CD4-positive, CD25-positive, alpha-beta regulatory T cell (primary cell): ENCODE measurements around the gene HDAC4. TPM values are rescaled to one million over a fixed set of nuclear protein-coding genes. Genes with fewer than 3 reads are reported as not detected.

Experiments used
- ATAC-seq, 2 donors: fragments of 150-1000 bp; cut with Tn5 transposase; one replicate each; pipeline ENCODE4 v1.10.0; 2021; ENCODE audit warnings: low read depth in 2 of 2, moderate number of reproducible peaks in 2 of 2, moderate library complexity in 1 of 2
- DNase-seq, 3 donors: peaks; one replicate each; pipeline versions ENCODE4 v3.0.0 to v3.0.0-alpha.2; 2012 to 2022; ENCODE audit warnings: mixed read lengths in 1 of 3
- H3K27ac ChIP-seq: one replicate; pipeline ENCODE4 v1.7.0; 2013; ENCODE audit warnings: mild to moderate bottlenecking, low read length; ENCODE audit not compliant: insufficient read depth, poor library complexity, severe bottlenecking
- H3K27me3 ChIP-seq: one replicate; pipeline ENCODE4 v1.7.0; 2013; ENCODE audit warnings: low read length; ENCODE audit not compliant: control insufficient read depth, insufficient read depth
- H3K36me3 ChIP-seq: one replicate; pipeline ENCODE4 v1.7.0; 2013; ENCODE audit warnings: mild to moderate bottlenecking, low read length, moderate library complexity; ENCODE audit not compliant: control insufficient read depth, insufficient read depth
- H3K4me1 ChIP-seq: 2 replicates; pipeline ENCODE4 v1.7.0; 2013; ENCODE audit warnings: mild to moderate bottlenecking, low read length; ENCODE audit not compliant: insufficient read depth, control insufficient read depth, poor library complexity, severe bottlenecking
- H3K4me3 ChIP-seq: one replicate; pipeline ENCODE4 v1.7.0; 2013; ENCODE audit warnings: low read depth, mild to moderate bottlenecking, low read length, moderate library complexity
- H3K9me3 ChIP-seq, 2 experiments: 1 replicate in 1 of 2; 2 replicates in 1 of 2; pipeline ENCODE4 v1.7.0; 2013; ENCODE audit warnings: low read length in 2 of 2, mild to moderate bottlenecking in 1 of 2, moderate library complexity in 1 of 2; ENCODE audit not compliant: control insufficient read depth in 2 of 2
- H3K27ac Mint-ChIP-seq, 3 donors: one replicate each; pipeline ENCODE4 v1.8.0; 2020 to 2022; ENCODE audit warnings: mild to moderate bottlenecking in 3 of 3, mixed read lengths in 3 of 3, moderate library complexity in 2 of 3
- H3K27me3 Mint-ChIP-seq: one replicate; pipeline ENCODE4 v1.8.0; 2022; ENCODE audit warnings: mild to moderate bottlenecking, mixed read lengths
- H3K36me3 Mint-ChIP-seq: one replicate; pipeline ENCODE4 v1.8.0; 2020; ENCODE audit warnings: mixed read lengths
- H3K4me1 Mint-ChIP-seq, 4 donors: one replicate each; pipeline ENCODE4 v1.8.0; 2020 to 2022; ENCODE audit warnings: mixed read lengths in 4 of 4, mild to moderate bottlenecking in 1 of 4
- H3K4me3 Mint-ChIP-seq, 4 donors: one replicate each; pipeline ENCODE4 v1.8.0; 2020 to 2022; ENCODE audit warnings: mild to moderate bottlenecking in 4 of 4, mixed read lengths in 4 of 4, moderate library complexity in 3 of 4
- H3K9me3 Mint-ChIP-seq, 7 donors: one replicate each; pipeline ENCODE4 v1.8.0; 2020 to 2022; ENCODE audit warnings: mixed read lengths in 7 of 7, mild to moderate bottlenecking in 3 of 7, moderate library complexity in 2 of 7
- polyA plus RNA-seq, 4 donors: library from polyadenylated mRNA; unstranded; fragments of 300-500 nt; fragmentation: Illumina TruSeq; gene quantifications; one replicate each; pipeline ENCODE4 v1.2.3, GENCODE V29; 2021
- total RNA-seq: library from RNA; stranded (reverse); gene quantifications from one replicate; pipeline ENCODE4 v1.2.3, GENCODE V29; 2022

HDAC4 gene
- total and polyA plus RNA-seq, 5 donors from 2014 or later = 6.5 to 118 (median 8.6) TPM

GRCh38 chr2:239365782-239366435 is 34.9 kb downstream of the HDAC4 start:
- Histone ChIP-seq H3K4me3 (no peak overlapping the region), H3K27ac (no peak overlapping the region), H3K27me3 (no peaks in the 10 kb centered on the region), H3K36me3 (no peaks in the 10 kb centered on the region), H3K9me3 (no peaks in the 10 kb centered on the region), H3K4me1 (peaks cover 31% of the 10 kb centered on the region)
- Mint-ChIP-seq H3K36me3 (peaks cover 10% of the 10 kb centered on the region), H3K9me3 (no peaks in the 10 kb centered on the region), H3K4me1 (peaks cover 18 to 37% (median 27%) of the 10 kb centered on the region in 4 donors), H3K27me3 (no peaks in the 10 kb centered on the region), H3K27ac (peak overlapping the region in 2 of 3 donors; percentile 36 to 90), H3K4me3 (peak overlapping the region in 1 of 4 donors; percentile 21)
- no peak for ATAC-seq
- DNase-seq = no peak

GRCh38 chr2:239365071-239365781 is 35.6 kb downstream of the HDAC4 start:
- peaks cover 18 to 38% (median 28%) of the 10 kb centered on the region in 4 donors for H3K4me1 Mint-ChIP-seq
- H3K27me3 ChIP-seq = no peaks in the 10 kb centered on the region
- H3K27me3 Mint-ChIP-seq = no peaks in the 10 kb centered on the region
- ATAC-seq (no peak), DNase-seq (no peak)
- peak overlapping the region in 2 of 3 donors; percentile 51 to 70 for H3K27ac Mint-ChIP-seq
- H3K27ac ChIP-seq = no peak overlapping the region
- peaks cover 25% of the 10 kb centered on the region for H3K4me1 ChIP-seq
- peak overlapping the region in 1 of 4 donors; percentile 21 for H3K4me3 Mint-ChIP-seq
- H3K4me3 ChIP-seq = no peak overlapping the region
- H3K36me3 ChIP-seq = no peaks in the 10 kb centered on the region
- no peaks in the 10 kb centered on the region for H3K9me3 Mint-ChIP-seq
- no peaks in the 10 kb centered on the region for H3K9me3 ChIP-seq
- H3K36me3 Mint-ChIP-seq = peaks cover 10% of the 10 kb centered on the region

GRCh38 chr2:239363946-239364637 is 36.7 kb downstream of the HDAC4 start:
- Mint-ChIP-seq H3K4me3 (peak overlapping the region in 3 of 4 donors; percentile 4 to 73 (median 69)), H3K27me3 (no peaks in the 10 kb centered on the region), H3K9me3 (no peaks in the 10 kb centered on the region), H3K4me1 (peaks cover 11 to 34% (median 21%) of the 10 kb centered on the region in 4 donors), H3K27ac (peak overlapping the region; percentile 45 to 81 (median 70)), H3K36me3 (peaks cover 4% of the 10 kb centered on the region)
- Histone ChIP-seq H3K4me1 (peaks cover 15% of the 10 kb centered on the region), H3K36me3 (no peaks in the 10 kb centered on the region), H3K27ac (peak overlapping the region; percentile 65), H3K4me3 (peak overlapping the region; percentile 66), H3K9me3 (no peaks in the 10 kb centered on the region), H3K27me3 (no peaks in the 10 kb centered on the region)
- peak; percentile 75 to 83 for ATAC-seq
- peak; percentile 28 to 78 (median 74) for DNase-seq

GRCh38 chr2:239362507-239362906 is 38.3 kb downstream of the HDAC4 start:
- Histone ChIP-seq H3K4me3 (no peak overlapping the region), H3K4me1 (peaks cover 12% of the 10 kb centered on the region), H3K9me3 (no peaks in the 10 kb centered on the region), H3K27ac (no peak overlapping the region), H3K36me3 (no peaks in the 10 kb centered on the region), H3K27me3 (no peaks in the 10 kb centered on the region)
- ATAC-seq (no peak), DNase-seq (no peak)
- Mint-ChIP-seq H3K4me1 (peaks cover 12 to 37% (median 28%) of the 10 kb centered on the region in 4 donors), H3K4me3 (no peak overlapping the region), H3K27ac (peak overlapping the region in 2 of 3 donors; percentile 22 to 70), H3K27me3 (no peaks in the 10 kb centered on the region), H3K9me3 (no peaks in the 10 kb centered on the region), H3K36me3 (peaks cover 12% of the 10 kb centered on the region)

GRCh38 chr2:239361311-239361642 is 39.5 kb downstream of the HDAC4 start:
- no peak overlapping the region for H3K27ac ChIP-seq
- H3K27ac Mint-ChIP-seq = no peak overlapping the region
- H3K4me3 Mint-ChIP-seq = no peak overlapping the region
- DNase-seq (no peak), ATAC-seq (no peak)
- no peaks in the 10 kb centered on the region for H3K9me3 ChIP-seq
- H3K4me1 ChIP-seq = peaks cover 12% of the 10 kb centered on the region
- no peaks in the 10 kb centered on the region for H3K27me3 ChIP-seq
- no peaks in the 10 kb centered on the region for H3K9me3 Mint-ChIP-seq
- no peak overlapping the region for H3K4me3 ChIP-seq
- H3K4me1 Mint-ChIP-seq = peaks cover 12 to 38% (median 28%) of the 10 kb centered on the region in 4 donors
- no peaks in the 10 kb centered on the region for H3K36me3 ChIP-seq
- H3K36me3 Mint-ChIP-seq = peaks cover 11% of the 10 kb centered on the region
- no peaks in the 10 kb centered on the region for H3K27me3 Mint-ChIP-seq

GRCh38 chr2:239360421-239361310 is 40.2 kb downstream of the HDAC4 start:
- H3K36me3 Mint-ChIP-seq = peaks cover 13% of the 10 kb centered on the region
- H3K4me3 Mint-ChIP-seq = peak overlapping the region in 1 of 4 donors; percentile 0
- H3K36me3 ChIP-seq = no peaks in the 10 kb centered on the region
- ATAC-seq = no peak
- H3K27me3 Mint-ChIP-seq = no peaks in the 10 kb centered on the region
- H3K4me3 ChIP-seq = no peak overlapping the region
- peak overlapping the region in 2 of 3 donors; percentile 31 to 40 for H3K27ac Mint-ChIP-seq
- H3K27ac ChIP-seq = no peak overlapping the region
- H3K4me1 Mint-ChIP-seq = peaks cover 13 to 41% (median 28%) of the 10 kb centered on the region in 4 donors
- H3K4me1 ChIP-seq = peaks cover 12% of the 10 kb centered on the region
- H3K9me3 ChIP-seq = peaks cover 0 to 1% of the 10 kb centered on the region in 2 experiments
- H3K27me3 ChIP-seq = no peaks in the 10 kb centered on the region
- DNase-seq = no peak
- H3K9me3 Mint-ChIP-seq = no peaks in the 10 kb centered on the region

- H3K4me3 Mint-ChIP-seq = no peak overlapping the region
- peaks cover 0 to 6% (median 2%) of the 10 kb centered on the region in 7 donors for H3K9me3 Mint-ChIP-seq
- Histone ChIP-seq H3K27ac (no peak overlapping the region), H3K4me3 (no peak overlapping the region), H3K36me3 (no peaks in the 10 kb centered on the region), H3K27me3 (no peaks in the 10 kb centered on the region), H3K4me1 (peaks cover 12% of the 10 kb centered on the region), H3K9me3 (peaks cover 5 to 7% of the 10 kb centered on the region in 2 experiments)
- no peak for DNase-seq
- peak overlapping the region in 1 of 3 donors; percentile 28 for H3K27ac Mint-ChIP-seq
- H3K36me3 Mint-ChIP-seq = peaks cover 19% of the 10 kb centered on the region
- no peak for ATAC-seq
- H3K27me3 Mint-ChIP-seq = no peaks in the 10 kb centered on the region
- peaks cover 18 to 42% (median 25%) of the 10 kb centered on the region in 4 donors for H3K4me1 Mint-ChIP-seq
Measured at GRCh38 chr2:239360008-239360407, 40.8 kb downstream of the HDAC4 start.
